Endodermal cell (in vitro differentiated cells): ENCODE data around the gene KCNMA1. TPM values are rescaled to one million over a fixed set of nuclear protein-coding genes. Genes with fewer than 3 reads are reported as not detected.

ENCODE experiments used
- DNase-seq: peaks from one replicate; pipeline ENCODE4 v3.0.0-alpha.2; 2017
- H3K27ac ChIP-seq: 2 replicates; pipeline ENCODE4 v1.5.1; 2013; ENCODE audit warnings: mild to moderate bottlenecking, low read depth, low read length, moderate library complexity
- H3K27me3 ChIP-seq: 2 replicates; pipeline ENCODE4 v1.6.1; 2013; ENCODE audit warnings: mild to moderate bottlenecking, low read length, moderate library complexity; ENCODE audit not compliant: insufficient read depth, control insufficient read depth, poor library complexity, severe bottlenecking
- H3K36me3 ChIP-seq: 2 replicates; pipeline ENCODE4 v1.7.0; 2013; ENCODE audit warnings: mild to moderate bottlenecking, low read length, moderate library complexity; ENCODE audit not compliant: control insufficient read depth, insufficient read depth
- H3K4me1 ChIP-seq: one replicate; pipeline ENCODE4 v1.7.0; 2013; ENCODE audit warnings: low read length; ENCODE audit not compliant: control insufficient read depth, insufficient read depth
- H3K4me3 ChIP-seq: 2 replicates; pipeline ENCODE4 v1.5.1; 2013; ENCODE audit warnings: mild to moderate bottlenecking, low read length, moderate library complexity
- H3K9ac ChIP-seq: 2 replicates; pipeline ENCODE4 v1.6.1; 2013; ENCODE audit warnings: mild to moderate bottlenecking, low read length, moderate library complexity; ENCODE audit not compliant: poor library complexity, severe bottlenecking; ENCODE audit errors: extremely low read depth
- H3K9me3 ChIP-seq: 2 replicates; pipeline ENCODE4 v1.6.1; 2013; ENCODE audit warnings: mild to moderate bottlenecking, low read length, moderate library complexity; ENCODE audit not compliant: control insufficient read depth
- H3K27ac Mint-ChIP-seq: 2 replicates; pipeline ENCODE4 v1.8.0; 2020; ENCODE audit warnings: mixed read lengths
- H3K27me3 Mint-ChIP-seq: 2 replicates; pipeline ENCODE4 v1.8.0; 2021; ENCODE audit warnings: mild to moderate bottlenecking, mixed read lengths; ENCODE audit not compliant: insufficient read depth
- H3K36me3 Mint-ChIP-seq: 2 replicates; pipeline ENCODE4 v1.8.0; 2020; ENCODE audit warnings: low read depth, mixed read lengths
- H3K4me1 Mint-ChIP-seq: 2 replicates; pipeline ENCODE4 v1.8.0; 2020; ENCODE audit warnings: mixed read lengths
- H3K4me3 Mint-ChIP-seq: 2 replicates; pipeline ENCODE4 v1.8.0; 2020; ENCODE audit warnings: mild to moderate bottlenecking, moderate library complexity, mixed read lengths
- H3K9me3 Mint-ChIP-seq: 2 replicates; pipeline ENCODE4 v1.8.0; 2020; ENCODE audit warnings: mild to moderate bottlenecking, mixed read lengths
- CTCF ChIP-seq: fragments of 200-600 bp; sonication (generic); conservative IDR thresholded peaks from 2 replicates; pipeline ENCODE4 v1.5.0; 2021; ENCODE audit warnings: antibody characterized with exemption, mild to moderate bottlenecking
- WGBS, 2 experiments: methylation state at CpG; one replicate each; pipeline versions ENCODE4 v1.1.5 to v1.1.7; 2013; ENCODE audit warnings: missing lambda C conversion rate in 2 of 2, mixed read lengths in 1 of 2; ENCODE audit not compliant: insufficient coverage in 1 of 2, insufficient read length in 1 of 2; 5-methylcytosine and 5-hydroxymethylcytosine counted together
- total RNA-seq, 2 donors: library from RNA; stranded (reverse); fragmentation: NEBNext Ultra II Directional in 1 of 2; extraction: Animal tissue kit (Norgen Biotek cat#: 25700) in 1 of 2; gene quantifications; 2 replicates in 1 of 2; 3 replicates in 1 of 2; pipeline ENCODE4 v1.2.1, GENCODE V29; 2021

KCNMA1 gene
- total RNA-seq, 2 donors from 2014 or later = 0.55 to 1.3 TPM

- DNase-seq = no peak
- Histone ChIP-seq H3K27me3 (no peaks in the 10 kb centered on the region), H3K9ac (no peak overlapping the region), H3K4me1 (no peaks in the 10 kb centered on the region), H3K9me3 (no peaks in the 10 kb centered on the region), H3K27ac (no peak overlapping the region), H3K36me3 (no peaks in the 10 kb centered on the region), H3K4me3 (no peak overlapping the region)
- no peak overlapping the region for H3K27ac Mint-ChIP-seq
- no peaks in the 10 kb centered on the region for H3K9me3 Mint-ChIP-seq
- peaks cover 2% of the 10 kb centered on the region for H3K27me3 Mint-ChIP-seq
- TF ChIP-seq CTCF = no peak
- no peaks in the 10 kb centered on the region for H3K36me3 Mint-ChIP-seq
- no peaks in the 10 kb centered on the region for H3K4me1 Mint-ChIP-seq
- H3K4me3 Mint-ChIP-seq = no peak overlapping the region
These were observed 305.4 kb downstream of the KCNMA1 start for GRCh38 chr10:77332256-77332655.

- WGBS, 2 experiments = 76 to 88% methylated on average over 3 to 5 of the region's 6 CpGs
- H3K9ac ChIP-seq = no peak overlapping the region
- no peak overlapping the region for H3K27ac Mint-ChIP-seq
- no peak overlapping the region for H3K4me3 ChIP-seq
- H3K9me3 ChIP-seq = no peaks in the 10 kb centered on the region
- peak; percentile 87 for DNase-seq
- no peaks in the 10 kb centered on the region for H3K9me3 Mint-ChIP-seq
- H3K4me1 ChIP-seq = no peaks in the 10 kb centered on the region
- no peaks in the 10 kb centered on the region for H3K36me3 ChIP-seq
- H3K4me1 Mint-ChIP-seq = peaks cover 12% of the 10 kb centered on the region
- no peaks in the 10 kb centered on the region for H3K27me3 ChIP-seq
- no peak for TF ChIP-seq CTCF
- H3K36me3 Mint-ChIP-seq = no peaks in the 10 kb centered on the region
- H3K27ac ChIP-seq = no peak overlapping the region
- H3K27me3 Mint-ChIP-seq = peaks cover 2% of the 10 kb centered on the region
- no peak overlapping the region for H3K4me3 Mint-ChIP-seq
These were observed 309.3 kb downstream of the KCNMA1 start for GRCh38 chr10:77328272-77328816.

GRCh38 chr10:77325233-77325537 lies 312.4 kb downstream of the KCNMA1 start:
- Histone ChIP-seq H3K9me3 (no peaks in the 10 kb centered on the region), H3K27me3 (no peaks in the 10 kb centered on the region), H3K4me1 (no peaks in the 10 kb centered on the region), H3K9ac (no peak overlapping the region), H3K4me3 (no peak overlapping the region), H3K27ac (no peak overlapping the region), H3K36me3 (no peaks in the 10 kb centered on the region)
- Mint-ChIP-seq H3K27ac (no peak overlapping the region), H3K36me3 (no peaks in the 10 kb centered on the region), H3K27me3 (peaks cover 3% of the 10 kb centered on the region), H3K4me1 (peaks cover 12% of the 10 kb centered on the region), H3K9me3 (no peaks in the 10 kb centered on the region), H3K4me3 (no peak overlapping the region)
- DNase-seq = peak; percentile 50
- no peak for TF ChIP-seq CTCF
- 60 to 84% methylated on average over 1 to 4 of the region's 4 CpGs for WGBS, 2 experiments
